Esophagus squamous epithelium (tissue), 4 donors: ENCODE measurements around the gene PPP4C.

Source experiments
- CTCF ChIP-seq, 6 experiments: fragments of 450-650 bp in 4 of 6; fragments of 200-600 bp in 2 of 6; sonication (generic) in 2 of 6; IDR thresholded peaks; one replicate each; pipeline ENCODE4 v1.5.1; 2016 to 2019; ENCODE audit warnings: antibody characterized with exemption in 6 of 6, mild to moderate bottlenecking in 4 of 6, moderate library complexity in 4 of 6
- POLR2A ChIP-seq, 4 donors: fragments of 450-650 bp; IDR thresholded peaks; one replicate each; pipeline ENCODE4 v1.6.1; 2017; ENCODE audit warnings: antibody characterized with exemption in 4 of 4, mild to moderate bottlenecking in 4 of 4, moderate library complexity in 3 of 4

DNA sequence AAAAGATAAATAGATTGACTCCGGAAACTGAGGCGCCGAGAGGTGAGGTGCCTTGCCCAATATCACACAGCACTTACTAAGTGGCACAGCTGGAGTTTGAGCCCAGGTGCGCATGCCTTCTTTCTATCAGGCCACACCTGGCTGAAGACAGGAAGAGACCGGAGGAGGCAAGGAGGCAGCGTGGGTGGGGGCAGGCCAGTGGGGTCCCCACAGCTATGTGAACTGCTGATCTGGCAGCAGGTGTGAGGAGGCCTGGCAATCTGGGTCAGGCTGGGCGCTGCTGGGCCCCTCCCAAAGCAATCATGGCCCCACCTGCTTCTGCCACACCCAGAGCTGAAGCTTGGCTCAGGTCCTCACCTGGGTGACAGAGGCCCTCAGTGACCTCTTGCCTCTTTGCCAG, 39.4 kb downstream of the PPP4C start:
- TF ChIP-seq POLR2A (IDR thresholded peaks at IDR 0.05) = no peak
- TF ChIP-seq CTCF (IDR thresholded peaks at IDR 0.05) = no peak
